Naive thymus-derived CD8-positive, alpha-beta T cell (primary cell): ENCODE measurements around the gene AFF3. TPM values are rescaled to one million over a fixed set of nuclear protein-coding genes. Genes with fewer than 3 reads are reported as not detected.

ENCODE experiments used
- ATAC-seq, 2 donors: fragments of 150-1000 bp; cut with Tn5 transposase in 1 of 2; sonication (Bioruptor Pico), chemical (Tn5 transposase) in 1 of 2; 1 replicate in 1 of 2; 2 replicates in 1 of 2; pipeline ENCODE4 v1.10.0; 2021; ENCODE audit warnings: mild to moderate bottlenecking in 2 of 2, moderate library complexity in 2 of 2
- POLR2A ChIA-PET: fragments of 350-600 bp; sonication (Branson Sonifier 250); formaldehyde crosslinking; loops from one replicate; lab custom pipeline; 2021; ENCODE audit warnings: antibody characterized with exemption; lab: Charles Lee
- DNase-seq, 10 donors: peaks; one replicate each; pipeline versions ENCODE4 v3.0.0 to v3.0.0-alpha.2; 2020 to 2022
- H3K27ac Mint-ChIP-seq, 10 donors: one replicate each; pipeline ENCODE4 v1.8.0; 2020 to 2022; ENCODE audit warnings: mild to moderate bottlenecking in 10 of 10, mixed read lengths in 10 of 10, moderate library complexity in 4 of 10, inconsistent platforms in 1 of 10
- H3K27me3 Mint-ChIP-seq, 5 donors: one replicate each; pipeline ENCODE4 v1.8.0; 2021 to 2022; ENCODE audit warnings: mixed read lengths in 5 of 5
- H3K36me3 Mint-ChIP-seq, 3 donors: one replicate each; pipeline ENCODE4 v1.8.0; 2020 to 2022; ENCODE audit warnings: mixed read lengths in 3 of 3, mild to moderate bottlenecking in 2 of 3, inconsistent platforms in 1 of 3
- H3K4me1 Mint-ChIP-seq, 4 donors: one replicate each; pipeline ENCODE4 v1.8.0; 2021 to 2022; ENCODE audit warnings: mixed read lengths in 4 of 4
- H3K4me3 Mint-ChIP-seq, 10 donors: one replicate each; pipeline ENCODE4 v1.8.0; 2020 to 2022; ENCODE audit warnings: mild to moderate bottlenecking in 10 of 10, mixed read lengths in 10 of 10, moderate library complexity in 6 of 10, inconsistent platforms in 1 of 10
- H3K9me3 Mint-ChIP-seq, 9 donors: one replicate each; pipeline ENCODE4 v1.8.0; 2020 to 2022; ENCODE audit warnings: mixed read lengths in 9 of 9, mild to moderate bottlenecking in 3 of 9, inconsistent platforms in 1 of 9, moderate library complexity in 1 of 9
- polyA plus RNA-seq, 3 donors: library from polyadenylated mRNA; unstranded; fragments of 300-500 nt; fragmentation: Illumina TruSeq; gene quantifications; one replicate each; pipeline ENCODE4 v1.2.3, GENCODE V29; 2021
- total RNA-seq, 8 experiments: library from RNA in 2 of 8; stranded (reverse) in 2 of 8; gene quantifications; one replicate each; pipeline ENCODE4 v1.2.3 and lab custom pipeline; 2021 to 2026

Gene AFF3
- total and polyA plus RNA-seq, 5 experiments from 2014 or later: 0.50 to 11.9 (median 2.8) TPM

GRCh38 chr2:99832926-99833325 lies 309.5 kb downstream of the AFF3 start:
- POLR2A ChIA-PET: no interaction called here
- no peaks in the 10 kb centered on the region for H3K36me3 Mint-ChIP-seq
- ATAC-seq: no peak
- H3K27me3 Mint-ChIP-seq: peaks cover 0 to 5% (median 0%) of the 10 kb centered on the region in 5 donors
- no peak overlapping the region for H3K4me3 Mint-ChIP-seq
- peaks cover 0 to 5% (median under 1%) of the 10 kb centered on the region in 4 donors for H3K4me1 Mint-ChIP-seq
- no peak overlapping the region for H3K27ac Mint-ChIP-seq
- H3K9me3 Mint-ChIP-seq: no peaks in the 10 kb centered on the region
- DNase-seq: no peak

DNA sequence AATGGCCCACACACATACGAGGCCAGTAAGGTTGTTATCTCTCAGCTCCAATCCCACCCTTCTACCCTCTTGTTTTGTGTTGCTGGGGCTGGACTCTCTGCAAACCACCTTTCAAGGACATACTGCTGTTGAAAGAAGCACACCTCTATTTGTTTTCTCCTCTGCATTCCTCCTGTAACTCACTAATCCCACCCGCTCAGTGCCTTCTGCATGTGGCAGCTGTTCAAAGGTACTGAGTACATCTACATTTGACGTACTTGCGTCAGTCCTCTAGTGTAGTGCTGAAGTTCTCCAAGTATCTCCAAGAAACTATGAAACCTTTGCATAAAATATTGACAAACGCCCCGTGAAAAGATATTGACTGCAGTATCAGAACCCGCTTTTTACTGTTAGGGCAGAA lies 310.6 kb downstream of the AFF3 start:
- Mint-ChIP-seq H3K9me3 (no peaks in the 10 kb centered on the region), H3K4me3 (no peak overlapping the region), H3K27me3 (peaks cover 0 to 6% (median 0%) of the 10 kb centered on the region in 5 donors), H3K4me1 (peaks cover 0 to 13% (median 8%) of the 10 kb centered on the region in 4 donors), H3K27ac (no peak overlapping the region), H3K36me3 (no peaks in the 10 kb centered on the region)
- POLR2A ChIA-PET: no interaction called here
- no peak for DNase-seq
- ATAC-seq: no peak

- Mint-ChIP-seq H3K4me3 (peak overlapping the region in 1 of 10 donors; percentile 26), H3K9me3 (no peaks in the 10 kb centered on the region), H3K27ac (peak overlapping the region in 2 of 10 donors; percentile 2 to 39), H3K4me1 (peaks cover 0 to 18% (median 10%) of the 10 kb centered on the region in 4 donors), H3K36me3 (no peaks in the 10 kb centered on the region), H3K27me3 (peaks cover 0 to 8% (median 2%) of the 10 kb centered on the region in 5 donors)
- DNase-seq: no peak
- no peak for ATAC-seq
- POLR2A ChIA-PET: no interaction called here
Measured at GRCh38 chr2:99827296-99827999, 314.9 kb downstream of the AFF3 start.

GRCh38 chr2:99825630-99826029 lies 316.8 kb downstream of the AFF3 start:
- DNase-seq (no peak), ATAC-seq (no peak)
- Mint-ChIP-seq H3K9me3 (no peaks in the 10 kb centered on the region), H3K4me1 (peaks cover 0 to 18% (median 10%) of the 10 kb centered on the region in 4 donors), H3K4me3 (no peak overlapping the region), H3K27ac (no peak overlapping the region), H3K36me3 (no peaks in the 10 kb centered on the region), H3K27me3 (peaks cover 0 to 8% (median 2%) of the 10 kb centered on the region in 5 donors)
- POLR2A ChIA-PET: no interaction called here

DNA sequence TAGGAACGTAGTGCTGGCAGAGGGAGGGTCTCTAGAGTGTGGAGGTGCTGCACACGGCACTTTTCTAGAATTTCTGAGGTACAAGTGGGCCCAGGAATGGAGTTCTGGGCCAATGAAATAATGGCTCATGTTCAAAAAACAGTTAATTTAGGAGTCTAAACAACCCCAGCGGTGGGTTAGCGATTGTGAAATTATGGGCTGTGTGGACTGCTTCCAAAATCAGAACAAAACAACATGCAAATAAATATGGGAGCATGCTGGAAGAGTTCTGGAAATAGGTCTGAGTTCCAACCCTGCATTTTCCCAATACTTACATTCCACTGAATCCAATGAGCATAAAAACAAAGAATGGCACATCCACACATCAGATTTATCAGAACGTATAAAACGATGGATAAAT lies 317.6 kb downstream of the AFF3 start:
- POLR2A ChIA-PET: no interaction called here
- no peak for DNase-seq
- Mint-ChIP-seq H3K27me3 (peaks cover 0 to 8% (median 2%) of the 10 kb centered on the region in 5 donors), H3K4me1 (peaks cover 0 to 18% (median 10%) of the 10 kb centered on the region in 4 donors), H3K9me3 (no peaks in the 10 kb centered on the region), H3K36me3 (no peaks in the 10 kb centered on the region), H3K27ac (no peak overlapping the region), H3K4me3 (no peak overlapping the region)
- ATAC-seq: no peak

- no peak for ATAC-seq
- no peak for DNase-seq
- H3K27ac Mint-ChIP-seq: no peak overlapping the region
- peaks cover 0 to 8% (median 2%) of the 10 kb centered on the region in 5 donors for H3K27me3 Mint-ChIP-seq
- POLR2A ChIA-PET: no interaction called here
- no peak overlapping the region for H3K4me3 Mint-ChIP-seq
- H3K4me1 Mint-ChIP-seq: peaks cover 0 to 13% (median 8%) of the 10 kb centered on the region in 4 donors
- H3K36me3 Mint-ChIP-seq: no peaks in the 10 kb centered on the region
- H3K9me3 Mint-ChIP-seq: no peaks in the 10 kb centered on the region
Measured at GRCh38 chr2:99822474-99823207, 319.7 kb downstream of the AFF3 start.

DNA sequence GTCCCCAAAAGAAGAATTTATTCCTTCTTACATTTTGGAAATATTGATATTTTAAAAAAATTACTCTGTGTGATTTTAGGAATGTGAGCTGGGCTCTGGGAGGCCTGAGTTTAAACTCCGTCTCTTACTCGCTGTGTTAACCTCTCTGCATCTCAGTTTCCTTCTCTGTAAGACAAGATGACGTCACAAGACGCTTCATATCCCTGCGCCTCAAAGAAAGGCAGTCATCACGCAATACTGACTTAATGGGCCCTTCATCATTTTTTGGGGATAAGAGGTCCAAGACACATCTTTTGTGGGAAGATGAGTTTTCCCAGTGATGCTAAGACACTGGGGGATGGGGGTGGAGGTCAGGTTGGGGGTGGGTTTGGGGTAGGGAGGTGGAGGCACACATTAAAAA lies 320.4 kb downstream of the AFF3 start:
- Mint-ChIP-seq H3K4me1 (peaks cover 0 to 8% (median 3%) of the 10 kb centered on the region in 4 donors), H3K27ac (no peak overlapping the region), H3K4me3 (no peak overlapping the region), H3K36me3 (no peaks in the 10 kb centered on the region), H3K27me3 (peaks cover 0 to 5% (median 2%) of the 10 kb centered on the region in 5 donors), H3K9me3 (no peaks in the 10 kb centered on the region)
- POLR2A ChIA-PET: no interaction called here
- no peak for DNase-seq
- ATAC-seq: no peak

GRCh38 chr2:99821572-99821971 lies 320.8 kb downstream of the AFF3 start:
- H3K27ac Mint-ChIP-seq: no peak overlapping the region
- no peak for DNase-seq
- peaks cover 0 to 3% (median 1%) of the 10 kb centered on the region in 4 donors for H3K4me1 Mint-ChIP-seq
- H3K4me3 Mint-ChIP-seq: no peak overlapping the region
- H3K9me3 Mint-ChIP-seq: no peaks in the 10 kb centered on the region
- POLR2A ChIA-PET: no interaction called here
- ATAC-seq: no peak
- H3K36me3 Mint-ChIP-seq: no peaks in the 10 kb centered on the region
- H3K27me3 Mint-ChIP-seq: peaks cover 0 to 5% (median 2%) of the 10 kb centered on the region in 5 donors

GRCh38 chr2:99821039-99821438 lies 321.4 kb downstream of the AFF3 start:
- no peak overlapping the region for H3K27ac Mint-ChIP-seq
- POLR2A ChIA-PET: no interaction called here
- ATAC-seq (no peak), DNase-seq (no peak)
- H3K4me3 Mint-ChIP-seq: no peak overlapping the region
- peaks cover 0 to 3% (median 0%) of the 10 kb centered on the region in 5 donors for H3K27me3 Mint-ChIP-seq
- no peaks in the 10 kb centered on the region for H3K4me1 Mint-ChIP-seq
- no peaks in the 10 kb centered on the region for H3K36me3 Mint-ChIP-seq
- H3K9me3 Mint-ChIP-seq: peaks cover 0 to 5% (median 0%) of the 10 kb centered on the region in 9 donors

DNA sequence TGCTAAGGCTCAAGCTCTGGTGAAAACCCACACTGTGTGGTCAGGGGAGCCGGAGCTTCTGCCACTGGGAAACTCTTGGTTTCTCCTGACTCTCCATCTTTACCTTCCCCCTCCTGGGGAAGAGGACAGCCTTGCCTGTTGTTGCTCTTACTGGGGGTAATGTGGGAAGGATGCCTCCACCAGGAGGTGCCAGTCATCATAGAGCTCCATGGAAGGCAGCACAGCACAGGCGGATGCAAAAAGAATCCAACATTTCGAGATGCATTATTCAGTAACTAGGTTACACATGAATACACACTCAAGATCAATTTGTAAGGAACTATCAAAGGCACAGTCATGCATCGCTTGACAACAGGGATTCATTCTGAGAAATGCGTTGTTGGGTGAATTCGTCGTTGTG lies 322.6 kb downstream of the AFF3 start:
- no peaks in the 10 kb centered on the region for H3K4me1 Mint-ChIP-seq
- no peaks in the 10 kb centered on the region for H3K36me3 Mint-ChIP-seq
- POLR2A ChIA-PET: no interaction called here
- no peak for ATAC-seq
- no peak overlapping the region for H3K4me3 Mint-ChIP-seq
- peaks cover 0 to 13% (median 0%) of the 10 kb centered on the region in 9 donors for H3K9me3 Mint-ChIP-seq
- peaks cover 0 to 4% (median 0%) of the 10 kb centered on the region in 5 donors for H3K27me3 Mint-ChIP-seq
- H3K27ac Mint-ChIP-seq: no peak overlapping the region
- no peak for DNase-seq

- Mint-ChIP-seq H3K4me3 (no peak overlapping the region), H3K4me1 (no peaks in the 10 kb centered on the region), H3K27ac (no peak overlapping the region), H3K27me3 (peaks cover 0 to 4% (median 0%) of the 10 kb centered on the region in 5 donors), H3K36me3 (no peaks in the 10 kb centered on the region), H3K9me3 (peaks cover 0 to 13% (median 0%) of the 10 kb centered on the region in 9 donors)
- POLR2A ChIA-PET: no interaction called here
- ATAC-seq (no peak), DNase-seq (no peak)
Measured at GRCh38 chr2:99818842-99819241, 323.5 kb downstream of the AFF3 start.

DNA sequence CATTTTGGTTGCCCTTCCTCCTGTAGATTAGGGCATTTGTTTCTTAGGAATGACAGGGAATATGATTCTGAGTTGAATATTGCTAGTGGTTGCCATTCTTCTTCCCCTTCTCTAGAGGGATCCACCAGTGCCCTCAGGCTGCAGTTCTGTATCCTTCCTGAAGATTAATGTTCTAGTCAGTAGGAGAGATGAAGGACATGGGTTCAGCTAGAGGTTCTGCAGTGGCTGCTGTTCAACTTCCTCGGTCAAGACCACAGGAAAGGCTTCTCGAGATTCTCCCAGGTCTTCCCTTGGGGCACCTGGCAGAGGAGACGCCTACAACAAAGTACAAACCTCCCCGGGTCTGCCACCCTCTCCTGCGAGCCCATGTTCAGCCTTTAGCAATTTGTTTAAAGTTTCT lies 325.5 kb downstream of the AFF3 start:
- H3K27me3 Mint-ChIP-seq: peaks cover 0 to 4% (median 0%) of the 10 kb centered on the region in 5 donors
- POLR2A ChIA-PET: no interaction called here
- H3K36me3 Mint-ChIP-seq: no peaks in the 10 kb centered on the region
- ATAC-seq (no peak), DNase-seq (no peak)
- H3K4me1 Mint-ChIP-seq: no peaks in the 10 kb centered on the region
- H3K9me3 Mint-ChIP-seq: peaks cover 0 to 13% (median 0%) of the 10 kb centered on the region in 9 donors
- no peak overlapping the region for H3K27ac Mint-ChIP-seq
- no peak overlapping the region for H3K4me3 Mint-ChIP-seq

DNA sequence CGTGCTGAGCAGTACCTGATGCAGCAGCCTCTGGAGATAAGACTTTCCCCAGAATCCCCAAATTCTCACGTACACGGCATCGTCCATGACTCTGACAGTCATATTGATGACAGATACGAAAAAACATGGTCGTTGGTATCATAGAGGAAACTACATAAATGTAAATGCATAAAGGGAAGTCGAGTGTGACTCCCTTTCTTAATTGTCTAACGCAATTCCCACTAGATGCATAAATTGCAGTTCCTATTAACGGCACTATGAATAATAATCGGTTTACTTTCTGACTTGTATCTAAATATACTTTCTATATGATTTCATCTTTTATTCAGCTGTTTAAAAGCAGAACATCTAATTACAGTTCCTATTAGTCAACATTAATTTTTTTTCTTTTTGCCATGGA lies 330.0 kb downstream of the AFF3 start:
- ATAC-seq (no peak), DNase-seq (no peak)
- Mint-ChIP-seq H3K4me1 (no peaks in the 10 kb centered on the region), H3K36me3 (no peaks in the 10 kb centered on the region), H3K9me3 (peaks cover 0 to 13% (median 0%) of the 10 kb centered on the region in 9 donors), H3K27ac (no peak overlapping the region), H3K27me3 (peaks cover 0 to 4% (median 0%) of the 10 kb centered on the region in 5 donors), H3K4me3 (no peak overlapping the region)
- POLR2A ChIA-PET: no interaction called here
